K562 (cell line): Measurements from ENCODE around the gene MLST8. TPM values are rescaled to one million over a fixed set of nuclear protein-coding genes. Genes with fewer than 3 reads are reported as not detected.
A peak's percentile ranks its signal among the peaks of the same experiment; 100 is the strongest.

Experiments
- ARID3A ChIP-seq: IDR thresholded peaks from 2 replicates; pipeline ENCODE4 v1.6.1; 2012; ENCODE audit warnings: low read depth, low read length, improper control_type of control experiment, borderline replicate concordance
- CHAMP1 ChIP-seq: fragments of 450-650 bp; IDR thresholded peaks from 2 replicates; pipeline ENCODE4 v1.6.1; 2016; ENCODE audit warnings: mild to moderate bottlenecking
- CHCHD3 ChIP-seq: fragments of 250-450 bp; sonication (Bioruptor Pico); IDR thresholded peaks from 2 replicates; pipeline ENCODE4 v2.1.2; 2022; ENCODE audit warnings: mild to moderate bottlenecking
- DPF2 ChIP-seq: fragments of 450-650 bp; IDR thresholded peaks from 2 replicates; pipeline ENCODE4 v1.6.1; 2016
- ELF1 ChIP-seq: fragments of 200-800 bp; sonication (Bioruptor generic); IDR thresholded peaks from 2 replicates; pipeline ENCODE4 v1.6.1; 2016; ENCODE audit warnings: missing genetic modification characterization, missing compliant biosample characterization
- ETS2 ChIP-seq: IDR thresholded peaks from 2 replicates; pipeline ENCODE4 v1.6.1; 2016; ENCODE audit warnings: borderline replicate concordance, missing genetic modification characterization, mild to moderate bottlenecking, moderate library complexity, missing compliant biosample characterization; ENCODE audit not compliant: poor library complexity, severe bottlenecking
- HDAC1 ChIP-seq, 2 experiments: fragments of 450-650 bp; IDR thresholded peaks; 2 replicates each; pipeline ENCODE4 v1.6.1; 2016 to 2017; ENCODE audit warnings: inconsistent platforms in 1 of 2, mild to moderate bottlenecking in 1 of 2, moderate library complexity in 1 of 2
- MBD2 ChIP-seq: sonication (generic); IDR thresholded peaks from 2 replicates; pipeline ENCODE4 v1.6.1; 2016; ENCODE audit warnings: low read depth, borderline replicate concordance
- MTA3 ChIP-seq: fragments of 450-650 bp; formaldehyde crosslinking; IDR thresholded peaks from 2 replicates; pipeline ENCODE4 v1.6.1; 2017; ENCODE audit warnings: mild to moderate bottlenecking, borderline replicate concordance
- PCBP2 ChIP-seq: fragments of 200-400 bp; formaldehyde crosslinking; IDR thresholded peaks from 2 replicates; pipeline ENCODE4 v1.6.1; 2018; ENCODE audit warnings: low read length, low read depth, mild to moderate bottlenecking, moderate library complexity; ENCODE audit not compliant: poor library complexity, severe bottlenecking
- POLR2AphosphoS2 ChIP-seq: IDR thresholded peaks from 2 replicates; pipeline ENCODE4 v1.6.1; 2012; ENCODE audit warnings: low read length, improper control_type of control experiment
- PTBP1 ChIP-seq: fragments of 200-400 bp; formaldehyde crosslinking; IDR thresholded peaks from 2 replicates; pipeline ENCODE4 v1.6.1; 2017; ENCODE audit warnings: low read depth, low read length
- RNF2 ChIP-seq: sonication (generic); IDR thresholded peaks from 2 replicates; pipeline ENCODE4 v1.6.1; 2016
- SAFB ChIP-seq: fragments of 200-400 bp; formaldehyde crosslinking; IDR thresholded peaks from 2 replicates; pipeline ENCODE4 v1.6.1; 2017; ENCODE audit warnings: low read depth, low read length, borderline replicate concordance
- SRSF9 ChIP-seq: fragments of 200-400 bp; formaldehyde crosslinking; IDR thresholded peaks from 2 replicates; pipeline ENCODE4 v1.6.1; 2017; ENCODE audit warnings: low read depth, low read length, borderline replicate concordance
- TEAD1 ChIP-seq, 2 experiments: fragments of 450-650 bp in 1 of 2; sonication (generic) in 1 of 2; formaldehyde crosslinking; IDR thresholded peaks; 2 replicates each; pipeline versions ENCODE4 v1.4.0 to v1.8.0; 2020 to 2022; ENCODE audit warnings: mild to moderate bottlenecking in 2 of 2, missing genetic modification reagents in 1 of 2
- TFAP4 ChIP-seq: sonication (generic); formaldehyde crosslinking; IDR thresholded peaks from 2 replicates; pipeline ENCODE4 v1.8.0; 2022; ENCODE audit warnings: missing genetic modification reagents, mild to moderate bottlenecking, moderate library complexity, borderline replicate concordance
- ZKSCAN8 ChIP-seq: fragments of 200-800 bp; sonication (Bioruptor generic); IDR thresholded peaks from 2 replicates; pipeline ENCODE4 v1.6.1; 2016; ENCODE audit warnings: missing genetic modification characterization, missing compliant biosample characterization
- ZNF282 ChIP-seq: sonication (generic); formaldehyde crosslinking; IDR thresholded peaks from 2 replicates; pipeline ENCODE4 v1.8.1; 2023; ENCODE audit warnings: missing genetic modification reagents
- ZNF766 ChIP-seq: fragments of 200-800 bp; sonication (Bioruptor generic); conservative IDR thresholded peaks from 2 replicates; pipeline ENCODE4 v1.6.1; 2016; ENCODE audit warnings: missing genetic modification characterization, missing compliant biosample characterization
- polyA plus RNA-seq, 8 experiments: library from polyadenylated mRNA; depleted of rRNA in 4 of 8; stranded (reverse) in 5 of 8; unstranded in 3 of 8; fragments of >200 nt; fragmentation: Nextera tagmentation in 2 of 8; fragmentation: Illumina TruSeq in 1 of 8; extraction: Ambion mirVana in 2 of 8; extraction: Trizol in 1 of 8; gene quantifications; 2 replicates each; pipeline versions ENCODE4 v1.2.1 to v1.2.3, GENCODE V29; 2011 to 2014; ENCODE audit warnings: inconsistent platforms in 1 of 8, missing spikeins in 1 of 8
- total RNA-seq, 7 experiments: library from RNA; depleted of rRNA in 6 of 7; stranded (reverse); fragments of >200 nt in 6 of 7; fragmentation: Illumina TruSeq in 2 of 7; extraction: Trizol in 2 of 7; gene quantifications; 2 replicates each; pipeline versions ENCODE4 v1.2.1 to v1.2.3, GENCODE V29; 2011 to 2021; ENCODE audit warnings: low replicate concordance in 1 of 7
- TF ChIP-seq, protein P1 (sequence below), 2 experiments: fragments of 450-650 bp in 1 of 2; sonication (generic) in 1 of 2; formaldehyde crosslinking in 1 of 2; IDR thresholded peaks in 1 of 2; conservative IDR thresholded peaks in 1 of 2; 2 replicates each; pipeline versions ENCODE4 v1.6.1 to v1.8.1; 2016 to 2023; ENCODE audit warnings: mild to moderate bottlenecking in 2 of 2, moderate library complexity in 2 of 2, inconsistent platforms in 1 of 2, missing genetic modification reagents in 1 of 2

The MLST8 gene
- total and polyA plus RNA-seq, 9 of the 15 experiments (the other 6 are each of a cell fraction or from before 2014, with no cell fraction given) = 1.5 to 116 (median 43.3) TPM

- TF ChIP-seq DPF2 = peak; percentile 41; the same call in 1 of the 2 replicates
- TF ChIP-seq HDAC1 (IDR thresholded peaks at IDR 0.05) = peak in 1 of 2 experiments; percentile 67; a peak in 1 of 4 replicates
- peak; percentile 86 for TF ChIP-seq MTA3
- peak; percentile 44; the same call in 1 of the 2 replicates for TF ChIP-seq POLR2AphosphoS2
- peak; percentile 54; the same call in 1 of the 2 replicates for TF ChIP-seq ELF1
- TF ChIP-seq SAFB = peak; percentile 94
- no peak for TF ChIP-seq SRSF9
- no peak for TF ChIP-seq PCBP2
- peak; percentile 14 to 65; a peak in 1 of 4 replicates for TF ChIP-seq TEAD1 (CRISPR knock-in tag; IDR thresholded peaks at IDR 0.05)
- TF ChIP-seq ETS2 = no peak
- TF ChIP-seq ZNF282 = no peak
- TF ChIP-seq, protein P1, sequence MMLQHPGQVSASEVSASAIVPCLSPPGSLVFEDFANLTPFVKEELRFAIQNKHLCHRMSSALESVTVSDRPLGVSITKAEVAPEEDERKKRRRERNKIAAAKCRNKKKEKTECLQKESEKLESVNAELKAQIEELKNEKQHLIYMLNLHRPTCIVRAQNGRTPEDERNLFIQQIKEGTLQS (IDR thresholded peaks at IDR 0.05) = no peak
- TF ChIP-seq, protein P1 (CRISPR knock-in tag; conservative IDR thresholded peaks at IDR 0.05) = 0 out of 2 replicates have a peak, but pooled peaks have one; percentile 52
- no peak for TF ChIP-seq CHCHD3 (CRISPR knock-in tag)
- peak; percentile 71 for TF ChIP-seq TFAP4 (CRISPR knock-in tag)
- no peak for TF ChIP-seq ZKSCAN8 (CRISPR knock-in tag)
- TF ChIP-seq ARID3A = peak; percentile 44; the same call in 1 of the 2 replicates
- no peak for TF ChIP-seq PTBP1
- TF ChIP-seq MBD2 = peak; percentile 93
- peak; percentile 38; the same call in 1 of the 2 replicates for TF ChIP-seq ZNF766 (CRISPR knock-in tag)
- no peak for TF ChIP-seq CHAMP1
- TF ChIP-seq RNF2 = no peak
These were observed at the start of gene MLST8 (continued) for GRCh38 chr16:2205104-2205966.
